ENCODE measurements around the gene ICA1. TPM values are rescaled to one million over a fixed set of nuclear protein-coding genes. Genes with fewer than 3 reads are reported as not detected.

The ICA1 gene
- total RNA-seq, 1 donor from 2014 or later = 27.0 TPM

DNA sequence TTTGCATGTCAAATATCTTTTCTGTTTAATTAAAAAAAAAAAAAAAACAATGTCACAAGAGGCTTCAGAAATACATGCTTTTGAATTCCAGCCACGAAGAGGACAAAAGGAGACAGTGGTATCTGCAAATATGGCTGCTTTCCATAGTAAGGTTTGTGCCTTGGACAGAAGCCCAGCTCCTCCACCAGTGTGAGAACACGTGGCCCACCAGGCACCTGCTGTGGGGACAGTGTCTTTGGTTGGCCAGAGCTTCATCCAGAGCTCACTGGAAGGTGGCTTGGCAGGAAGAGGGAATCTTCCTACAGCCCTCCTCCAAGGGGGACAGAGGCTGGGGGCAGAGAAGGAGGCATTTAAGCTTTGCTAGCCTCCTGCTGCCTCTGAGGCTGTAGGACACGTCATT lies 148.8 kb downstream of the ICA1 start:
- no peaks in the 10 kb centered on the region for H3K36me3 ChIP-seq
- intact Hi-C loops (cut with DNase I) = no loop called here
- no peak overlapping the region for H3K4me3 ChIP-seq
- H3K4me1 ChIP-seq = no peaks in the 10 kb centered on the region
- no peak overlapping the region for H3K27ac ChIP-seq
- no peaks in the 10 kb centered on the region for H3K27me3 ChIP-seq
- TF ChIP-seq, protein P1, sequence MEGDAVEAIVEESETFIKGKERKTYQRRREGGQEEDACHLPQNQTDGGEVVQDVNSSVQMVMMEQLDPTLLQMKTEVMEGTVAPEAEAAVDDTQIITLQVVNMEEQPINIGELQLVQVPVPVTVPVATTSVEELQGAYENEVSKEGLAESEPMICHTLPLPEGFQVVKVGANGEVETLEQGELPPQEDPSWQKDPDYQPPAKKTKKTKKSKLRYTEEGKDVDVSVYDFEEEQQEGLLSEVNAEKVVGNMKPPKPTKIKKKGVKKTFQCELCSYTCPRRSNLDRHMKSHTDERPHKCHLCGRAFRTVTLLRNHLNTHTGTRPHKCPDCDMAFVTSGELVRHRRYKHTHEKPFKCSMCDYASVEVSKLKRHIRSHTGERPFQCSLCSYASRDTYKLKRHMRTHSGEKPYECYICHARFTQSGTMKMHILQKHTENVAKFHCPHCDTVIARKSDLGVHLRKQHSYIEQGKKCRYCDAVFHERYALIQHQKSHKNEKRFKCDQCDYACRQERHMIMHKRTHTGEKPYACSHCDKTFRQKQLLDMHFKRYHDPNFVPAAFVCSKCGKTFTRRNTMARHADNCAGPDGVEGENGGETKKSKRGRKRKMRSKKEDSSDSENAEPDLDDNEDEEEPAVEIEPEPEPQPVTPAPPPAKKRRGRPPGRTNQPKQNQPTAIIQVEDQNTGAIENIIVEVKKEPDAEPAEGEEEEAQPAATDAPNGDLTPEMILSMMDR (IDR thresholded peaks at IDR 0.05) = no peak
- no peaks in the 10 kb centered on the region for H3K9me3 ChIP-seq
- no peak for DNase-seq
- no peak for ATAC-seq

GRCh38 chr7:8112685-8113084 lies 149.3 kb downstream of the ICA1 start:
- Histone ChIP-seq H3K4me1 (no peaks in the 10 kb centered on the region), H3K4me3 (no peak overlapping the region), H3K27ac (no peak overlapping the region), H3K9me3 (no peaks in the 10 kb centered on the region), H3K27me3 (no peaks in the 10 kb centered on the region), H3K36me3 (no peaks in the 10 kb centered on the region)
- intact Hi-C loops (cut with DNase I) = no loop called here
- ATAC-seq = peak; percentile 12
- TF ChIP-seq, protein P1 (IDR thresholded peaks at IDR 0.05) = no peak
- no peak for DNase-seq

GRCh38 chr7:8111282-8111960 lies 150.5 kb downstream of the ICA1 start:
- intact Hi-C loops (cut with DNase I) = no loop called here
- TF ChIP-seq, protein P1 (IDR thresholded peaks at IDR 0.05) = no peak
- Histone ChIP-seq H3K4me1 (no peaks in the 10 kb centered on the region), H3K27ac (no peak overlapping the region), H3K36me3 (no peaks in the 10 kb centered on the region), H3K27me3 (no peaks in the 10 kb centered on the region), H3K4me3 (no peak overlapping the region), H3K9me3 (no peaks in the 10 kb centered on the region)
- ATAC-seq (no peak), DNase-seq (no peak)

- Histone ChIP-seq H3K4me3 (no peak overlapping the region), H3K4me1 (no peaks in the 10 kb centered on the region), H3K27ac (no peak overlapping the region), H3K36me3 (no peaks in the 10 kb centered on the region), H3K9me3 (no peaks in the 10 kb centered on the region), H3K27me3 (no peaks in the 10 kb centered on the region)
- intact Hi-C loops (cut with DNase I) = no loop called here
- no peak for DNase-seq
- ATAC-seq = no peak
- TF ChIP-seq, protein P1 (IDR thresholded peaks at IDR 0.05) = no peak
Observed at GRCh38 chr7:8109196-8110022, 152.6 kb downstream of the ICA1 start.

- Histone ChIP-seq H3K4me1 (no peaks in the 10 kb centered on the region), H3K36me3 (no peaks in the 10 kb centered on the region), H3K27ac (no peak overlapping the region), H3K27me3 (no peaks in the 10 kb centered on the region), H3K9me3 (no peaks in the 10 kb centered on the region), H3K4me3 (no peak overlapping the region)
- TF ChIP-seq, protein P1 (IDR thresholded peaks at IDR 0.05) = no peak
- intact Hi-C loops (cut with DNase I) = no loop called here
- DNase-seq = no peak
- no peak for ATAC-seq
Observed at GRCh38 chr7:8105449-8106095, 156.4 kb downstream of the ICA1 start.

Measured in upper lobe of right lung (tissue), 1 donor.